NCI-H69 (cell line): Measurements from ENCODE around the gene MYDGF.
"Not testable (repeated sequence)": the region's sequence is repeated elsewhere in the genome, so short reads cannot be mapped to it uniquely, and the experiment has no call there.

ENCODE experiments used
- DNase-seq: peaks from one replicate; lab custom pipeline; 2025; lab: John Stamatoyannopoulos, UW

MYDGF gene

DNA sequence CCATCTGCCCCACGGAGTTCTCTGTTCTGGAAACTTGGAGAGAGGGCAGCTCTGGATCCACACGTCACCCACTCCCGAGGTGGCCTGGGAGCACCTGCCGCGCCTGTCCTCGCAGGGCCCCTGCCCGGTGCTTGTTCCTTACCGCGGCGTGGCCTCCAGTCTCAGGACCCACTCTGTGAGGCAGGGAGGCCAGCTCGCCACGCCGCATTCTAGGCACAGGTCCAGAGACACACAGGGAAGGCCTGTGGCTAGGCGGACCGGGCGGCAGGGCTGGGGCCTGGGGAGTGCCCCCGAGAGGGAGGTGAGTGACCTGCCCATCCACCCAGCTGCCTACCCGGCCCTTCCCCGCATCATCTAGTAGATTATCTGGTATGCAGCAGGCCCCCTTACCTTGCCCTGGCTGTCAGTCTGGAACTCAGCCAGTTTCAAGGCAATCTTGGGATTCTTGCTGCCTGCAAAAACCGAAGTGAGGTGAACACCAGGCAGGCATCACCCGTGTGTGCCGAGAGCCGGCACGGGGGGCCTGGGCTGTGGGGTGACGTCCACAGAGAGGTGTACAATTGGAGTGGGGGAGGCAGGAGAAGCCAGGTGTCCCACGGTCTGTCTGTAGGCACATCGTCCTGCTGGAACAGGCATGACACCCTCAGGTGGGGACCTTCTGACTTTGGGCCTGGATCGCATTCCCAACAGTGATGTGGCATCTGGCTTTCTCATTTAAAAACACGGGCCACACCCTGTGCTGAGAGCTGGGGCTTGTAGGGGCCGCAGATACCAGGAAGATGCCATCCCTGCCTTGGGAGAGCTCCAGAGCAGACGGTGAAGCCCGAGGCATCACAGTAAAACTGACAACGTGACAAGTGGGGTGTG lies 29.9 kb upstream of the MYDGF start:
- DNase-seq = no peak

DNA sequence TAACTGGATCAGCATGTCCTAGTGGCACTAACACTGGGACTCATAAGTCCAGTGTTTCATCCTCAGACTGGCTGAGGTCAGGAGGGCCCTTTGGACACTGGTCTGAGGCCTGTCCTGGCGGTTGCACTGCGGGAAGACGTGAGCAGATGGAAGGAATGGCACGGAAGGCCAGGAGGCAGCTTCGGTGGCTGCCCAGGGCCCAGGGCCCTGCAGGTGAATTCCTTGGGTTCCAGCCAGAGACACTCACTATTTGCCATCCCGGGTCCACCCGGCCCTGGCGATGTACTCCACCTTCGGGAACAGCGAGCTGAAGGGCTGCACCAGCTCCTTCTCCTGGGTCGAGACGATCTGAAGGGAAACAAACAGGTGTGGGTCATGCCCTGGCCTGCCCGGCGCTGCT lies 27.2 kb upstream of the MYDGF start:
- no peak for DNase-seq

DNA sequence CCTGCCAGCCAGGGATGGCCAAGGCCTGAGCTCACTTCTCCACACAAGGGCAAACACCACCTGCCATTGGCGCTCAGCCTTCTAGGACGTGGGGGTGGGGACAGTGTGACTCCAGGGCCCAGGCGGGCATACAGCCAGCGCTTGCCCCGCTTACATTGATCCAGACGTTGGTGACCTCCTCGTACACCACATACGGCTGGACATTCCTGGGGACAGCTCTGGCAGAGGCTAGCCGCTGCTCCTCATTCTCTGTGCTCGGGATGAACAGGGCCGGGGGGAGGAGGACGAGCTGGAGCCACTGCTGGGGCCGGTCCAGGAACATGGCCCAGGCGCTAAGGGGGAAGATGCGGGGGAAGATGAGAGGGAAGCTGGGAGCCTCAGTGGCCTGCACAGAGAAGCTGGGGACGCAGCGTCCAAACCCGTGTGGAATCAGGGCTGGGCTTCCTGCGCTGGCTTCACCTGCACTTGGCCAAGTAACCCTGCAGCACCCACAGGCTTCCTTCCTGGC lies 25.1 kb upstream of the MYDGF start:
- DNase-seq = no peak

DNA sequence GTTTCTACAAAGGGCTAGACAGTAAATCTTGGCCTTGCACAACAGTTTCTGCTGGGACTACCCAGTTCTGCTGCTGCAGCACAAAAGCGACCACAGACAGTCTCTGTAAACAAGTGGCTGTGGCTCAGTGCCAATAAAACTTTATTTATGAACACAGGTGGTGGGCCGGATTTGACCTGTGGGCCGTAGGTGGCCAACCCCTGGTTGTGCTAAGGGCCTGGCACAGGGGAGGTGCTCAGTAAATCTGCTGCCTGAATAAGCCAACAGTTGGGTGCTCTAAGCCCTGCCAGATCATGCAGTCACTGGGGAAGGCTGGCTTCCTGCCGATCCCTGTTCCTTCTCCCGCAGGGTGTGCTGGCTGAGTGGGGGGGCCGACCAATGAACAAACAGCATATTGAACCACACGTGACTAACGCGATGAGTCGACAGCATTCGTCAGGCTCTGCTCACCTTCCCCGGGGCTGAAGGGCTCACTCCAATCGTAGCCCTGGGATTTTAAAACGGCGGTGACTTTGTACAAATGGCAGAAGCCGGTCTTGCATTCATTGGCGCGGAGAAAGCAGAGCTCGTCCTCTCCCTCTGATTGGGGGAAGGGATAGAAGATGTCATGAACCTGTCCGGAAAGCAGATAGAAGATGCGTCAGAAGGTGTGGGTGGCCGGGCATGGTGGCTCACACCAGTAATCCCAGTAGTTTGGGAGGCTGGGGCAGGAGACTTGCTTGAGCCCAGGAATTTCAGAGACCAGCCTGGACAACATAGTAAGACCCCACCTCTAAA lies 24.3 kb upstream of the MYDGF start:
- peak; percentile 65 for DNase-seq

DNA sequence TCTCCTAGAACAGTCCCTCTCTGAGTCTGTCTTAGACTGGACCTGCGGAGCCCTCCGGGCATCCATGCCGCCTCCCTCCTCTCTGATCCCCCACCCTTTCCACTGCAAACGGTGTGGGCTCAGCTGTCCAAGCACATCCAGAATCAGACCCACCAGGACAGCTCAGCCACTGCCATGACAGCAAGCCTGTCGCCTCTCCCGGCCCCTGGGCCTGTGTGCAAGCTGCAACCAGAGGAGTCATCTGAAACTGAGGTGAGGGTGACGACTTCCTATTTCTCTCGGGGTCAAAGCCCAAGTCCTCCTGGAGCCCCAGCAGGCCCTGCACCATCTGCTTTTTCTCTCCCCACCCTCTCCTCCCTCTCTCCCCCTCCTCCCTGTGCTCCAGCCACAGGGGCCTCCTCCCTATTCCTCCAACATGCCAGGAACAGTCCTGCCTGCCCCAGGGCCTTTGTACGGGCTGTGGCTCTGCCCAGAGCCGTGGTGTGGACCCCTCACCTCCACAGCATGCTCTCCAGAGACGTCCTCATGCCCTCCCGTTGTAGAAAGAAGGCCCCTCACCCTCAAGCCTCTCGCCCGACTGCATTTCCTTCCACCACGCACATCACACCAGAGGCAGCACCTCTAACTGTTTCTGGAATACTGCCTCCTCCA lies 23.5 kb upstream of the MYDGF start:
- no peak for DNase-seq

DNA sequence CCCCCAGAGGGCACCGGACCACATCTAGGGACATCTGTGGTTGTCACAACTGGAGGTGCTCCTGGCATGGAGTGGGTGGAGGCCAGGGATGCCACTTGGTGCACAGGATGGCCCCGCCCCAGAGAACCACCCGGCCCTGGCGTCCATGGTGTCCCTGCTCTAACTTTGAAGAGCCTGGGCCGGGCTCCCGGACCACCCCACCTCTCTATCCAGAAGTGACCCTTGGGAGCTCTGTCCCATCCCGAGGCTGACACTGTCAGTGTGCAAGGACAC lies 22.9 kb upstream of the MYDGF start:
- no peak for DNase-seq

DNA sequence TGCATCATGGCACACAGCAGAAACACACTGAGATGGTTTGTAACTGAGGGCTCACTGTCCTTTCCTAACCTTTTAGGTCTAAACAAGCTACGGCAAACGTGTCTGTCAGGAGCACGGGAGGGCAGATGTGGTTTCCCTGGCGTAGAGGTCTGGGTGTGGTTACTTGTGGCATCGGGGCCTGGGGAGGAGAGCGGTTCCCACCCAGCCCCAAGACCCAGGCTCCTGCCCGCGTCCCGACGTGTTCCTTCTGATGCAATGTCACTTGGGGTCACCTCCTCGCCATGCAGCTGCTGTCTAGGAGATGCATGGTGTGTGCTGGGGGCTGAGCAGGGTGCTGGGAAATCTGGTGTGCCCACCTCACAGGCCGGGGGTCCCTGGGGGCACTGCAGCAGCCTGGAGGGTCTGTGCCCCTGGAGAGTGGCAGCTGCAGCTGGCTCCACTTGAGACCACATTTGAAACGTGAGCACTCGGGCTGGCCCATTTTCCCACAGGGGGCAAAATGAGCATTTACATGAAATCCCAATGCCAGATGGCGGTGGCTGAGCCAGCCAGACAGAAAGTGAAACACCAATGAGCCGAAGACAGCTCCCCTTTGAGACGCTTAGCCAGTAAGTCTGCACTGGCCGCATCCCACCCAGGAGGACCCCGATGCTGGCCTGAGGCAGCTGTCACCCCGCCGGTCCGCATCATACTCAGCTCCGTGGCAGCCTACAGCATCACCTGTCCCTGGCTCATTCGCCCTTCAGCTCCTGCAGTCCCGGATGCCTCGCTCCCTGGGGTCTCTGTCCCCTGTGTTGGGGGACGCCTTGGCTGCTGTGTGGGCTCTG lies 22.3 kb upstream of the MYDGF start:
- peak; percentile 35 for DNase-seq

DNA sequence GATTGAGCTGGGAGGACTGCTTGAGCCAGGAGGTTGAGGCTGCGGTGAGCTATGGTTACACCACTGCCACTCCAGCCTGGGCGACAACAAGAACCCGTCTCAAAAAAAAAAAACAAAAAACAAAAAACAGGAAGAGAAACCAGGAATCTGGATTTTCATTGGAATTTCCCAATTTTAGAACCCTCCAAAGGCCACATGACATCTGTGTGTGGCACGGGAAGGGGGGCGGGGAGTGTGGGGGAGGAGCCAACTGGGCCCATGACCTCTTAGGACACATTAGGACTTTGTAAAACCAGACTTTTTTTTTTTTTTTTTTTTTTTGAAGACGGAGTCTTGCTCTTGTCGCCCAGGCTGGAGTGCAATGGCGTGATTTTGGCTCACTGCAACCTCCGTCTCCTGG lies 21.2 kb upstream of the MYDGF start:
- DNase-seq = no peak

DNA sequence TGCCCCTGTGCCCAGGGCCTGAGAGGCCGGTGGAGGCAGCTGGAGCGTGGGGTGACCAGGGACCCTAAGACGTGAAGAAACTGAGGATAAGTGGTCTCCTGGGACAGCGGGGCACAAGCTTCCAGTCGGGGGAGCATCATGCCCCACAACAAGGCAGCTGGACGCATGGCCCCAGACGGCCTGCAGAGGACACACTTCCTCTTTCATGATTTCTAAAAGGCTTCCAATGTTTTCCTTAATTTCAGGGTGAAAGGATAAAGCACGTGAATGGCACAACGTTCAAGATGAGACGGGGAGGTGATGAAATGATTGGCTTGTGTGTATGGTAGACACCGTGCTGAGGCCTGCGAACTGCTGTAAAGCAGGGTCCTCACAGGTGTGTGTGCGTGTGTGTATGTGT lies 20.2 kb upstream of the MYDGF start:
- no peak for DNase-seq

DNA sequence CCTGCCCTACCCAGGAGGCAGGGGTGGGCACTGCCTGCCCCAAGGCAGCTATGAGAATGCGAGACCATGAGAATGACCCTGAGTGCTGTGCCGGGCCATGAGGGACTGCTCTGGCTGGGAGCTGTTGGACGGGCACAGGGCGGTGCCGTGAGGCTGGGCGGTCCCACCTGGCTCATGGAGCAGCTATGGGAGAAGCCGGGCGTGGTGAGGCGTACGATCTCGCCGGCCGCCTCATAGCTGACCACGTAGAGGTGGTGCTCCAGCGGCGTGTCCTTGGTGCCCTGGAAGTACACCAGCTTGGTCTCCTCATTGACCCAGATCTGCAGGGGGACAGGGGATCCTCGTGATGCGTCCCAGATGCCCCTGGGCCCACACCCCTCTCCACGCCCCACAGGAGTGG lies 19.3 kb upstream of the MYDGF start:
- no peak for DNase-seq

DNA sequence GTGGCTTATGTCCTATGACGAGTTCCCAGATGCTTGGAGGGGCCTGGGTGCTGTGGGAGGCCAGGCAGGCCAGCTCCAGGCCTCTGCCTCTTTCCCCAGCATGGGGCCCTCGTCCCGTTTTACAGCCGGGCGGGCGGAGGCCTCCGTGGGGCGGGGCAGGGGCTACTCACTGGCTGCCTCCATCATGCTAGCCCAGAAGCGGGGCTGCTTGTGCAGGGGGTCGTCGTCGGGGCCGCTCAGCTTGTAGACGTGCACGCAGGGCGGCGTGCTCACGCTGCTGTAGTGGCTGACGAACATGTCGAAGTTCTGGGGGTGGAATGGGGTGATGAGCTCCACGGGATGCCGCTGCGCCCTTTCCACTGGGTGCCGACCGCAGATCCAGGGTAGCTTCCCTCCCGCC lies 18.4 kb upstream of the MYDGF start:
- DNase-seq = no peak

DNA sequence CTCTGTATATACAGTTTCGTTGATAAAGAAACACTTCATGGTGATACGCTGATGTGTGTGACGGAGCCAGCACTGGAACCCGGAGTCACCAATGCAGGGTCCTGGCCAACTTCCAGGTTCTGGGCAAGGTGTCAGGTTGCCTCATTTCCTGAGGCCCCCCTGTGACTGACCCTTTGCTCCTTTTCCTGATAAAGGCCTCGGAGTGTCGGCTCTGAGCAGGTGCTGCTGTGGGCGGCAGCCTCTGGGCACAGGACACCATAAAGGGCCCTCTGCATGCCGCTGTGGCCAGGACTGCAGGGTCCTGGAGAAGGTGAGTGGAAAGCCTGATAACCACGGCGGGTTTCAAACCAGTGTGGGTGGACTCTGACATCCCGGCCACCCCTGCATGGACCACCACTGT lies 17.3 kb upstream of the MYDGF start:
- no peak for DNase-seq

DNA sequence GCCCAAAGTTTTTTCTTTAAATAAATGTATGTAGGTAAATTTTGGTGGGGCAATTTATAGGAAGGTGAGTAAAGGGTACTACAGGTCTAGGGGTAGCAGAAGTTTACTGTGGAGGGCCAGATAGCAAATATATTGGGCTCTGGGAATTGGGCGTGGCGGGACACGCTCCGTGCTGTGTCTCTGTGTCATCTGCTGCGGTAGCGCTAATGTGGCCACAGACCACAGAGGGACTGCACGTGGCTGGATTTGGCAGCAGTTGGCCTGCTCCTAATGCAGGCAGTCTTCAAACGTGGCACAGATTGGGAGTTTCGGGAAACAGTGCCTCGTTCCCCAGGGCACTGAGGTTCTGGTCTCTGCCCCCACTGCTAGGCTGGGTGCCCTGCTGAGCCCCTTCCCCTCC lies 16.6 kb upstream of the MYDGF start:
- DNase-seq = no peak

DNA sequence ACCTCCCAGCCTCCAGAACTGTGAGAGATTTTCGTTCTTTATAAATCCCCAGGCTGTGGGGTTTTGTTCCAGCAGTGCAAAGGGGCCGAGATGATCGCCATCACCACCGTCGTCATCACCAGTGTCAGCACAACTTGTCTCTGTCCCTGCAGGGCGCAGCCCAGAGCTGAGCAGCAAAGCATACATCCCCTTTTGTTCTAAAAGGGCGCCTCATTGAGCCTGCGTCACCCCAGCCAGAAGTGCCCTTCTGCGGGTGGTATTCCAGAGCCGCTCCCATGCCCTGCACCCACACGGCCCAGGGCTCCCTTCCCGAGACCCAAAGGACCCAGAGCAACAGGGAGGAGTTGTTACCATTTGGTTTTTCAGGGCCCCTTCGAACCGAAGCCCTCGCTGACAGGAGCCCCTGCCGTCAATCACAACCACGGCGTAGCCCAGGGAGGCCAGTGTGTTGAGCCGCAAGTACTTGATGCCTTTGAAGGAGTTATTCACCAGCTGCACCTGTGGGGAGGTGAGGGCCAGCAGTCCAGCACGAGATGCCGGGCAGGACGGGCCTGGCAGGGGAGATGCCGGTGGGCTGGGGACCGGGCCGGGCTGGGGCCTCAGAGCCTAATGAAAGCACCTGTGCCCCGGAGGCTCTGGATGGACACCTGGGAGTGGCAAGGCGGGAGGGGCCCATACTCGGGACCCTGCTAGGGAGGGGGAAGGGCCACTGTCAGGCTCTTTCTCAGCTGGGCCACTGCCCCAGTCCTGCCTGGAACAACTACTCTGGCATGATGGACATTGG lies 14.4 kb upstream of the MYDGF start:
- DNase-seq = no peak

DNA sequence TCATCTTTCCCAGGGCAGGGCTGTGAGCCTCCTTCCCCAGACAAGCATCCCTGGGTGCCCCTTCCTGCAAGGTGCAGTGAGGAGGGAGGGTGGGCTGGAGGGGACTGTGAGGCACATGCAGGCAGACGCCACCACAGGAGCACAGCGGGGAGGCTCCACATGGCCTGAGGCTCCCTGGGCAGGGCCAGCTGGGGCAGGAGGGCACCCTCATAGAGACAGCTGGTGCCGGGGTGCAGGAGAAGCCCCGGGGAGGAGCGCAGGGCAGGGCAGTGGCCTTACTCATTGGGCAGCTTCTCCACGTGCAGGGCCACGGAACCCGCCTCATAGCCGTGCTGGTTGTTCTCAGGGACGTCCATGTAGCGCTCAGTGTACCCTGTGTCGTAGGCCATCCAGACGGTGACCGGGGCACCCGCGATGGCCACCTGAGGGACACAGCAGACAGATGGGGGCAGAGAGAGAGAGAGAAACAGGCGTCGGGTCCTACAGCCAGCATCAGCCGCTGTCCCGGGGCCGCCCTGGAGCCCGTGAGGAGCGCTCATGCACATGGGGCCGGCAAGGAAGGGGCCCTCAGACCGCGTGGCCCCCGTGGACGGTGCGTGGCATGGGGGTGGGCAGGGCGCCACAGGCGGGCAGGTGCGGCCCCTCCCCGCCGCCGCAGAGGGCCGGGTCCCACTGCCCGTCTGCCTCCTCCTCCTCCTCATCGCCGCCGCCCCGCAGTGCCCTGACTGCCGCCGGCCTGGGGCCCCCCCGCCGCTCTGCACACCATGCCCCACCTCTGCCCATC lies 12.5 kb upstream of the MYDGF start:
- no peak for DNase-seq

DNA sequence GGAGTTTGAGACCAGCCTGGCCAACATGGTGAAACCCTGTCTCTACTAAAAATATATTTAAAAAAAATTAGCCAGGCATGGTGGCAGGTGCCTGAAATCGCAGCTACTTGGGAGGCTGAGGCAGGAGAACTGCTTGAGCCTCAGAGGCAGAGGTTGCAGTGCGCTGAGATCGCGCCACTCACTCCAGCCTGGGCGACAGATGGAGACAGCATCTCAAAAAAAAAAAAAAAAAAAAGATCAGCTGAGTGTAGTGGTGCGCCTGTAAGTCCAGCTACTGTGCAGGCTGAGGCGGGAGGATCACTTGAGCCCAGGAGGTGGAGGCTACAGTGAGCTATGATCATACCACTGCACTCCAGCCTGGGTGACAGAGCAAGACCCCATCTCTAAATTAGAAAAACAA lies 9.9 kb upstream of the MYDGF start:
- DNase-seq = not testable (repeated sequence)

DNA sequence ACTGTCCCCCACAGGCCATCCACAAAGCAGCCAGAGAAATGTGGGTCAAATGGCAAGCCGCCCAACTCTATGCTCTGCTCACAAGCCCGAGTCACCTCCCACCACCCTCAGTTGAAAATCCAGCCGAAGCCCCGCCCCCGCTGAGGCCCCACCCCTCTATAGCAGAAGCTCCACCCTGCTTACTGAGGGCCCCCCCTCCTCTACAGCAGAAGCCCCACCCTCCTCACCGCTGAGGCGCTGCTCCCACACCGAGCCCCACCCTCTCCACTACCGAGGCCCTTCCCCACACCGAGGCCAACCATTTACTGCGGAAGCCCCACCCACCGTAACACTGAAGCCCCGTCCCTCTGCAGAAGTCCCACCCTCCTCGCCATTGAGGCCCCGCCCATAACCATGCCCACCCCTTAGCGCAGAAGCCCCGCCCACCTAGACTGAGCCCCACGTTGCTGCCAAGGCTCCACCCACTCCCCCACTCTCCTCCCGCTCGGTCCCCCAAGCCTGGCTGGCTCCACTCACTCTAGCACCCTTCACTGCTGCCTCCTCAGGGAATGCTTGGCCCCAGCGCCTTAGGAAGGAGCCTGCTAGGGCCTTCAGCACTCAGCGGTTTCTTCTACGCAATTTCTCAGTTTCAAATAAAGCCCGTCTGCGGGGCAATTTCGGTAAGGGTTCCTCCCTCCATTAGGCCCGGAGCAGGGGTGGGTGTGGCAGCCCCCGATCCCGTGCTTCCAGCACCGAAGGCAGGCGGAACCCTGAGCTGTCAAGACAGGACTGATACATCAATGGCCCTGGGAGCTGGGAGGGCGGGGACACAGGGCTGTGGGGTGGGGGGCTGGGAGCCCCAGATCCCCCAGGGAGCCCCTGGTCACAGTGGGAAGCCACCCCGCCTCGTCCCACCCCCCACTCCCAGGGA lies 9.0 kb upstream of the MYDGF start:
- peak; percentile 44 for DNase-seq

DNA sequence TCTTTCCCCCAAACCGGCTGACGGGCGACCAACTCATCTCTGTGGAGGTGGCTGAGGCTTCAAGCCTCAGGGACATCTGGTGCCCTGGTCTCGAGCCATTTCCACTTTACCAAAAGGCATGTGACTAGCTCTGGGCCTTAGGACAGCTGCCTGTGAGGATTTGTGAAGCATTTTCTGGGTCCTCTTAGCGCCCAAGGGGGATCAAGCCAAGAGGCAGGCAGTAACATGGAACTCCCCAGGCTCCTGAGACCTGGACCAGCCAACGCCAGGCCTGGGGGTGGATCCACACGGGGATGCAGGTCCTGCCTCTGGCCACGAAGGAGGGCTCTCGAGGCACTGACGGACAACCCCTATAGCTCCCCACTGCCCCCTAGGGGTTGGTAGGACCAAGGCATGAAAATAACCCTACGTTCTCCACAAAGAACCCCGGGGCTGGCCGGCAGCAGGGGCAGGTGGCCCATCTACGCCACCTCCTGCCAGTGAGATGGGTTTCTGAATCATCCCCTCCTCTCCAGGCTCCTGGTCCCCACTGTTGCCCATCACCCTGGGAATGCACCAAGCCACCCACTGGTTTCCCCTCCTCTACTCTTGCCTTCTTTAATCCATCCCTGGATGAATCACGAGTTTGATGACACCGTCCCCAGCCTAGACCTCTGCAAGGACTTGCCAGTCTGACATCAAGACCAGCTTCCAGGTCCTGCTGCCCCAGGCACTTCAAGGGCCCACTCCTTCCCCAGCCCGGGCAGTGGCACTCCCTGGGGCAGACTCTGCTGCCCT lies 7.0 kb upstream of the MYDGF start:
- peak; percentile 69 for DNase-seq

DNA sequence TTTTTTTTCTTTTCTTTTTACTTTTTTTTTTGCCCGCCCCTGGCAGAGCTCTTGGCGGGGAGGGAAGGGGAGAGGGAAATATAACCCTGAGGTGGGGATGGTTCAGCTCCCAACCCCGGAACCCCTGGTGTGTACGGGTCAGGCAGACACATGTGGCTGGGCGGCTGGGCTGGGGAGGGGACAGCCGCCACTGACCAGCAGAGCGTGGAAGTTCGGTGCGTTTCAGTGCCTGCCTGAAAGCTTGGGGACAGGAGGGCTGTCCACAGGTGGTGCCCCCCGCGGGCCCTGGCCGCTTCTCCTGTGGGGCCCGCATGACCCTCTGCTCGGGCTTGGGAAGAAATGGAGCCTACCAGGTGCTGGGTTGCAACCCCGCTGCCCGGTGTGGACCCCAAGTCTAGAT lies 5.2 kb upstream of the MYDGF start:
- no peak for DNase-seq
